ENCODE results near the gene COL4A3.

- TF ChIP-seq CTCF (IDR thresholded peaks at IDR 0.05; ENCODE audit: extremely low read depth in 1 of 2, insufficient read depth in 1 of 2, low read depth in 1 of 2, low read length in 2 of 2) = no peak
- no peak for TF ChIP-seq POLR2A (IDR thresholded peaks at IDR 0.05; ENCODE audit: low read depth, low read length)
- TF ChIP-seq JUN (IDR thresholded peaks at IDR 0.05; ENCODE audit: borderline replicate concordance, insufficient read depth, insufficient read length, low read depth) = no peak
- TF ChIP-seq, protein P1, sequence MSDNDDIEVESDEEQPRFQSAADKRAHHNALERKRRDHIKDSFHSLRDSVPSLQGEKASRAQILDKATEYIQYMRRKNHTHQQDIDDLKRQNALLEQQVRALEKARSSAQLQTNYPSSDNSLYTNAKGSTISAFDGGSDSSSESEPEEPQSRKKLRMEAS (IDR thresholded peaks at IDR 0.05; ENCODE audit: insufficient read depth, insufficient read length) = no peak
- TF ChIP-seq MYC (IDR thresholded peaks at IDR 0.05; ENCODE audit: low read depth, low read length) = no peak
- no peak for TF ChIP-seq POLR2AphosphoS5 (IDR thresholded peaks at IDR 0.05; ENCODE audit: insufficient read depth, low read depth, low read length)
- TF ChIP-seq EZH2 (IDR thresholded peaks at IDR 0.05; ENCODE audit: borderline replicate concordance, low read depth, low read length, severe bottlenecking) = no peak
- TF ChIP-seq GATA2 (IDR thresholded peaks at IDR 0.05; ENCODE audit: insufficient read depth, insufficient read length, low read depth, low read length) = no peak
These were observed 403 bp downstream of the COL4A3 start for GRCh38 chr2:227164763-227165291.
